ENCODE results near the gene KCNC2.

The KCNC2 gene

GRCh38 chr12:75048767-75049166 lies 160.9 kb downstream of the KCNC2 start:
- TF ChIP-seq POLR2AphosphoS5 (IDR thresholded peaks at IDR 0.05; ENCODE audit: low read depth, low read length) = no peak
- TF ChIP-seq TAF1 (IDR thresholded peaks at IDR 0.05; ENCODE audit: borderline replicate concordance, insufficient read depth, low read length) = no peak
- TF ChIP-seq FOXP2 (optimal IDR thresholded peaks at IDR 0.05; ENCODE audit: borderline replicate concordance, extremely low read depth, extremely low read length, insufficient read depth) = no peak
- TF ChIP-seq, protein P1, sequence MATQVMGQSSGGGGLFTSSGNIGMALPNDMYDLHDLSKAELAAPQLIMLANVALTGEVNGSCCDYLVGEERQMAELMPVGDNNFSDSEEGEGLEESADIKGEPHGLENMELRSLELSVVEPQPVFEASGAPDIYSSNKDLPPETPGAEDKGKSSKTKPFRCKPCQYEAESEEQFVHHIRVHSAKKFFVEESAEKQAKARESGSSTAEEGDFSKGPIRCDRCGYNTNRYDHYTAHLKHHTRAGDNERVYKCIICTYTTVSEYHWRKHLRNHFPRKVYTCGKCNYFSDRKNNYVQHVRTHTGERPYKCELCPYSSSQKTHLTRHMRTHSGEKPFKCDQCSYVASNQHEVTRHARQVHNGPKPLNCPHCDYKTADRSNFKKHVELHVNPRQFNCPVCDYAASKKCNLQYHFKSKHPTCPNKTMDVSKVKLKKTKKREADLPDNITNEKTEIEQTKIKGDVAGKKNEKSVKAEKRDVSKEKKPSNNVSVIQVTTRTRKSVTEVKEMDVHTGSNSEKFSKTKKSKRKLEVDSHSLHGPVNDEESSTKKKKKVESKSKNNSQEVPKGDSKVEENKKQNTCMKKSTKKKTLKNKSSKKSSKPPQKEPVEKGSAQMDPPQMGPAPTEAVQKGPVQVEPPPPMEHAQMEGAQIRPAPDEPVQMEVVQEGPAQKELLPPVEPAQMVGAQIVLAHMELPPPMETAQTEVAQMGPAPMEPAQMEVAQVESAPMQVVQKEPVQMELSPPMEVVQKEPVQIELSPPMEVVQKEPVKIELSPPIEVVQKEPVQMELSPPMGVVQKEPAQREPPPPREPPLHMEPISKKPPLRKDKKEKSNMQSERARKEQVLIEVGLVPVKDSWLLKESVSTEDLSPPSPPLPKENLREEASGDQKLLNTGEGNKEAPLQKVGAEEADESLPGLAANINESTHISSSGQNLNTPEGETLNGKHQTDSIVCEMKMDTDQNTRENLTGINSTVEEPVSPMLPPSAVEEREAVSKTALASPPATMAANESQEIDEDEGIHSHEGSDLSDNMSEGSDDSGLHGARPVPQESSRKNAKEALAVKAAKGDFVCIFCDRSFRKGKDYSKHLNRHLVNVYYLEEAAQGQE (IDR thresholded peaks at IDR 0.05; ENCODE audit: insufficient read depth in 1 of 2, low read depth in 2 of 2, low read length in 2 of 2) = no peak
- no peak for TF ChIP-seq SIN3A (IDR thresholded peaks at IDR 0.05; ENCODE audit: borderline replicate concordance, insufficient read depth, low read length)

- no peak for TF ChIP-seq SIN3A (IDR thresholded peaks at IDR 0.05; ENCODE audit: borderline replicate concordance, insufficient read depth, low read length)
- no peak for TF ChIP-seq FOXP2 (optimal IDR thresholded peaks at IDR 0.05; ENCODE audit: borderline replicate concordance, extremely low read depth, extremely low read length, insufficient read depth)
- TF ChIP-seq POLR2AphosphoS5 (IDR thresholded peaks at IDR 0.05; ENCODE audit: low read depth, low read length) = no peak
- TF ChIP-seq, protein P1 (IDR thresholded peaks at IDR 0.05; ENCODE audit: insufficient read depth in 1 of 2, low read depth in 2 of 2, low read length in 2 of 2) = no peak
- no peak for TF ChIP-seq TAF1 (IDR thresholded peaks at IDR 0.05; ENCODE audit: borderline replicate concordance, insufficient read depth, low read length)
These were observed 161.6 kb downstream of the KCNC2 start for GRCh38 chr12:75047885-75048525.

GRCh38 chr12:75042125-75042524 lies 167.5 kb downstream of the KCNC2 start:
- no peak for TF ChIP-seq POLR2AphosphoS5 (IDR thresholded peaks at IDR 0.05; ENCODE audit: low read depth, low read length)

GRCh38 chr12:75041472-75041871 lies 168.2 kb downstream of the KCNC2 start:
- TF ChIP-seq FOXP2 (optimal IDR thresholded peaks at IDR 0.05; ENCODE audit: borderline replicate concordance, extremely low read depth, extremely low read length, insufficient read depth) (no peak), SIN3A (IDR thresholded peaks at IDR 0.05; ENCODE audit: borderline replicate concordance, insufficient read depth, low read length) (no peak), POLR2AphosphoS5 (IDR thresholded peaks at IDR 0.05; ENCODE audit: low read depth, low read length) (no peak), TAF1 (IDR thresholded peaks at IDR 0.05; ENCODE audit: borderline replicate concordance, insufficient read depth, low read length) (no peak)
- TF ChIP-seq, protein P1 (IDR thresholded peaks at IDR 0.05; ENCODE audit: insufficient read depth in 1 of 2, low read depth in 2 of 2, low read length in 2 of 2) = no peak

- no peak for TF ChIP-seq TAF1 (IDR thresholded peaks at IDR 0.05; ENCODE audit: borderline replicate concordance, insufficient read depth, low read length)
- no peak for TF ChIP-seq POLR2AphosphoS5 (IDR thresholded peaks at IDR 0.05; ENCODE audit: low read depth, low read length)
- TF ChIP-seq FOXP2 (optimal IDR thresholded peaks at IDR 0.05; ENCODE audit: borderline replicate concordance, extremely low read depth, extremely low read length, insufficient read depth) = no peak
- no peak for TF ChIP-seq SIN3A (IDR thresholded peaks at IDR 0.05; ENCODE audit: borderline replicate concordance, insufficient read depth, low read length)
- TF ChIP-seq, protein P1 (IDR thresholded peaks at IDR 0.05; ENCODE audit: insufficient read depth in 1 of 2, low read depth in 2 of 2, low read length in 2 of 2) = no peak
These were observed 189.5 kb downstream of the KCNC2 start for GRCh38 chr12:75020068-75020557.
